Endothelial cell of umbilical vein (primary cell): Measurements from ENCODE around the gene GNAO1. TPM values are rescaled to one million over a fixed set of nuclear protein-coding genes. Genes with fewer than 3 reads are reported as not detected.

Source experiments
- BruUV-seq: library from RNA; stranded (reverse); fragments of 400-500 nt; replicated peaks from 2 replicates; lab custom pipeline; 2021; lab: Mats Ljungman, UMichigan
- CTCF ChIA-PET: fragments of 300-600, 350-600 bp; sonication (Branson Sonifier 250); formaldehyde crosslinking; loops from one replicate; lab custom pipeline; 2021; ENCODE audit warnings: antibody characterized with exemption, inconsistent platforms; lab: Charles Lee
- POLR2A ChIA-PET: fragments of 300-600, 350-600 bp; sonication (Branson Sonifier 250); formaldehyde crosslinking; loops from one replicate; lab custom pipeline; 2021; ENCODE audit warnings: antibody characterized with exemption, inconsistent platforms; lab: Charles Lee
- DNase-seq: peaks from one replicate; pipeline ENCODE4 v3.0.0-alpha.2; 2011; ENCODE audit warnings: low read depth, low spot score
- FAIRE-seq: peaks from 2 replicates; lab custom pipeline; 2011; peaks lifted over from hg19 to GRCh38; lab: Jason Lieb, UNC
- H2AFZ ChIP-seq: 2 replicates; pipeline ENCODE4 v1.6.0; 2012; ENCODE audit warnings: low read depth, low read length, control low read depth, inconsistent platforms
- H3K27ac ChIP-seq: 2 replicates; pipeline ENCODE4 v1.5.1; 2011; ENCODE audit warnings: low read depth, mild to moderate bottlenecking, control low read depth, low read length, moderate library complexity; ENCODE audit not compliant: insufficient read depth
- H3K27me3 ChIP-seq, 2 experiments: 2 replicates each; pipeline versions ENCODE4 v1.6.0 to v1.6.1; 2011; ENCODE audit warnings: low read length in 2 of 2, mixed read lengths in 1 of 2; ENCODE audit not compliant: control insufficient read depth in 2 of 2, insufficient read depth in 2 of 2
- H3K36me3 ChIP-seq, 2 experiments: 2 replicates in 1 of 2; 3 replicates in 1 of 2; pipeline ENCODE4 v1.5.1; 2011; ENCODE audit warnings: low read length in 2 of 2, mild to moderate bottlenecking in 1 of 2, moderate library complexity in 1 of 2; ENCODE audit not compliant: control insufficient read depth in 2 of 2, insufficient read depth in 2 of 2; ENCODE audit errors: extremely low read depth in 1 of 2
- H3K4me1 ChIP-seq: 3 replicates; pipeline ENCODE4 v1.5.1; 2011; ENCODE audit warnings: mild to moderate bottlenecking, low read length; ENCODE audit not compliant: control insufficient read depth, insufficient read depth; ENCODE audit errors: extremely low read depth
- H3K4me2 ChIP-seq: 2 replicates; pipeline ENCODE4 v1.6.1; 2011; ENCODE audit warnings: low read length, control low read depth, mixed read lengths; ENCODE audit not compliant: insufficient read depth
- H3K4me3 ChIP-seq, 3 experiments: fragments of 200-600 bp in 1 of 3; sonication (generic), shearing (Covaris generic) in 1 of 3; replicated peaks in 1 of 3; 2 replicates each; pipeline ENCODE4 v1.5.1; 2011 to 2016; ENCODE audit warnings: control low read depth in 3 of 3, low read length in 3 of 3, mild to moderate bottlenecking in 2 of 3, inconsistent platforms in 1 of 3, low read depth in 1 of 3, moderate library complexity in 1 of 3; ENCODE audit not compliant: insufficient read depth in 1 of 3
- H3K79me2 ChIP-seq: 2 replicates; pipeline ENCODE4 v1.6.0; 2012; ENCODE audit warnings: low read length, inconsistent platforms; ENCODE audit not compliant: control insufficient read depth, insufficient read depth
- H3K9ac ChIP-seq: replicated peaks from 2 replicates; pipeline ENCODE3; 2011; ENCODE audit warnings: low read length, control low read depth; ENCODE audit not compliant: insufficient read depth; ENCODE audit errors: extremely low read depth
- H3K9me1 ChIP-seq: replicated peaks from 3 replicates; pipeline ENCODE4 v1.6.0; 2011; ENCODE audit warnings: mild to moderate bottlenecking, low read length; ENCODE audit not compliant: control insufficient read depth, insufficient read depth; ENCODE audit errors: extremely low read depth
- H3K9me3 ChIP-seq: replicated peaks from 2 replicates; pipeline ENCODE4 v1.5.1; 2012; ENCODE audit warnings: low read length, inconsistent platforms; ENCODE audit not compliant: control insufficient read depth, insufficient read depth
- H4K20me1 ChIP-seq: replicated peaks from 2 replicates; pipeline ENCODE3; 2011; ENCODE audit warnings: mild to moderate bottlenecking, low read length; ENCODE audit not compliant: control insufficient read depth, insufficient read depth; ENCODE audit errors: extremely low read depth
- CTCF ChIP-seq, 2 donors: IDR thresholded peaks; 1 replicate in 1 of 2; 2 replicates in 1 of 2; pipeline ENCODE4 v1.5.1; 2011; ENCODE audit warnings: low read length in 2 of 2, mild to moderate bottlenecking in 2 of 2, moderate library complexity in 2 of 2, control low read depth in 1 of 2, inconsistent platforms in 1 of 2, low read depth in 1 of 2; ENCODE audit not compliant: insufficient read depth in 1 of 2; ENCODE audit errors: extremely low read depth in 1 of 2
- EZH2 ChIP-seq: IDR thresholded peaks from 2 replicates; pipeline ENCODE4 v1.6.1; 2012; ENCODE audit warnings: borderline replicate concordance, low read depth, mild to moderate bottlenecking, moderate library complexity, low read length, inconsistent platforms; ENCODE audit not compliant: severe bottlenecking
- GATA2 ChIP-seq: IDR thresholded peaks from 2 replicates; pipeline ENCODE4 v1.7.0; 2011; ENCODE audit warnings: low read depth, mild to moderate bottlenecking, moderate library complexity, mixed read lengths, low read length; ENCODE audit not compliant: insufficient read length, insufficient read depth
- JUN ChIP-seq: IDR thresholded peaks from 2 replicates; pipeline ENCODE4 v1.6.1; 2011; ENCODE audit warnings: borderline replicate concordance, low read depth; ENCODE audit not compliant: insufficient read length, insufficient read depth
- MAX ChIP-seq: IDR thresholded peaks from 2 replicates; pipeline ENCODE4 v1.6.1; 2011; ENCODE audit not compliant: insufficient read depth, insufficient read length
- POLR2A ChIP-seq: IDR thresholded peaks from 2 replicates; pipeline ENCODE4 v1.6.1; 2012; ENCODE audit warnings: low read depth, mild to moderate bottlenecking, control low read depth, low read length
- POLR2AphosphoS5 ChIP-seq: IDR thresholded peaks from 2 replicates; pipeline ENCODE4 v1.6.1; 2012; ENCODE audit warnings: low read depth, mild to moderate bottlenecking, control low read depth, low read length, moderate library complexity; ENCODE audit not compliant: insufficient read depth
- dilution Hi-C: fragments of 300-500 bp; cut with MboI; formaldehyde crosslinking; loops from one replicate; pipeline ENCODE4 v1.15.0; 2019; ENCODE audit warnings: low sequenced_read_pairs; ENCODE audit not compliant: extremely low pct_ligation_motif_present
- intact Hi-C: fragments of 100-400 bp; cut with micrococcal nuclease; formaldehyde crosslinking; loops from one replicate; pipeline ENCODE4 v1.10.0; 2022
- polyA plus RNA-seq, 4 experiments: library from polyadenylated mRNA; depleted of rRNA in 3 of 4; stranded (reverse) in 3 of 4; unstranded in 1 of 4; fragments of >200 nt; gene quantifications; 2 replicates each; pipeline versions ENCODE4 v1.2.1 to v1.2.3, GENCODE V29; 2011 to 2012; ENCODE audit warnings: missing spikeins in 1 of 4
- total RNA-seq: library from RNA; stranded (reverse); gene quantifications from 2 replicates; pipeline ENCODE4 v1.2.3, GENCODE V29; 2021

GNAO1 gene
- total and polyA plus RNA-seq, 2 donors (not counting 3 experiments of a cell fraction or from before 2014, with no cell fraction given), result not detected

- Histone ChIP-seq H3K4me3 (no peak overlapping the region), H3K4me2 (no peak overlapping the region), H3K9me3 (no peaks in the 10 kb centered on the region), H3K9ac (no peak overlapping the region), H3K27me3 (no peaks in the 10 kb centered on the region), H3K36me3 (no peaks in the 10 kb centered on the region), H4K20me1 (no peaks in the 10 kb centered on the region), H2AFZ (no peak overlapping the region), H3K27ac (no peak overlapping the region), H3K9me1 (no peaks in the 10 kb centered on the region), H3K79me2 (no peaks in the 10 kb centered on the region), H3K4me1 (no peaks in the 10 kb centered on the region)
- DNase-seq (no peak), FAIRE-seq (no peak)
- dilution Hi-C loops, result no loop called here
- no TSS peak for BruUV-seq
- ChIA-PET CTCF (interaction anchor here (1.0 to 3.6 kb wide), 3 partner anchors 10 to 28 kb away, joined by 3 to 21 read pairs (median 7); no protein-coding TSS in a partner anchor), POLR2A (no interaction called here)
- TF ChIP-seq CTCF (IDR thresholded peaks at IDR 0.05; ENCODE audit: extremely low read depth in 1 of 2, insufficient read depth in 1 of 2, low read depth in 1 of 2, low read length in 2 of 2), result no peak
- TF ChIP-seq POLR2AphosphoS5, result no peak
- intact Hi-C loops, result no loop called here
Observed at GRCh38 chr16:56328276-56329022, 137.2 kb downstream of the GNAO1 start.

- ChIA-PET POLR2A (no interaction called here), CTCF (interaction anchor here (1.2 to 3.6 kb wide), 2 partner anchors 11 to 17 kb away, joined by 3 to 21 read pairs; no protein-coding TSS in a partner anchor)
- Histone ChIP-seq H3K9me3 (no peaks in the 10 kb centered on the region), H3K4me3 (no peak overlapping the region), H3K4me1 (no peaks in the 10 kb centered on the region), H3K36me3 (no peaks in the 10 kb centered on the region), H3K27me3 (no peaks in the 10 kb centered on the region), H3K9me1 (no peaks in the 10 kb centered on the region), H4K20me1 (no peaks in the 10 kb centered on the region), H3K4me2 (no peak overlapping the region), H2AFZ (no peak overlapping the region), H3K27ac (no peak overlapping the region), H3K9ac (no peak overlapping the region), H3K79me2 (no peaks in the 10 kb centered on the region)
- DNase-seq (no peak), FAIRE-seq (no peak)
- intact Hi-C loops, result no loop called here
- no TSS peak for BruUV-seq
- TF ChIP-seq MAX (no peak), EZH2 (no peak), GATA2 (no peak), POLR2A (no peak), JUN (no peak), POLR2AphosphoS5 (no peak)
- dilution Hi-C loops, result no loop called here
Observed at GRCh38 chr16:56329887-56330286, 138.6 kb downstream of the GNAO1 start.
